CD4-positive, CD25-positive, alpha-beta regulatory T cell (primary cell): ENCODE data around the gene MRPL41. TPM values are rescaled to one million over a fixed set of nuclear protein-coding genes. Genes with fewer than 3 reads are reported as not detected.
A peak's percentile ranks its signal among the peaks of the same experiment; 100 is the strongest.
"Not testable (repeated sequence)": the region's sequence is repeated elsewhere in the genome, so short reads cannot be mapped to it uniquely, and the experiment has no call there.

ENCODE experiments used
- ATAC-seq, 2 donors: fragments of 150-1000 bp; cut with Tn5 transposase; one replicate each; pipeline ENCODE4 v1.10.0; 2021; ENCODE audit warnings: low read depth in 2 of 2, moderate number of reproducible peaks in 2 of 2, moderate library complexity in 1 of 2
- DNase-seq, 3 donors: peaks; one replicate each; pipeline versions ENCODE4 v3.0.0 to v3.0.0-alpha.2; 2012 to 2022; ENCODE audit warnings: mixed read lengths in 1 of 3
- H3K27ac ChIP-seq: one replicate; pipeline ENCODE4 v1.7.0; 2013; ENCODE audit warnings: mild to moderate bottlenecking, low read length; ENCODE audit not compliant: insufficient read depth, poor library complexity, severe bottlenecking
- H3K27me3 ChIP-seq: one replicate; pipeline ENCODE4 v1.7.0; 2013; ENCODE audit warnings: low read length; ENCODE audit not compliant: control insufficient read depth, insufficient read depth
- H3K36me3 ChIP-seq: one replicate; pipeline ENCODE4 v1.7.0; 2013; ENCODE audit warnings: mild to moderate bottlenecking, low read length, moderate library complexity; ENCODE audit not compliant: control insufficient read depth, insufficient read depth
- H3K4me1 ChIP-seq: 2 replicates; pipeline ENCODE4 v1.7.0; 2013; ENCODE audit warnings: mild to moderate bottlenecking, low read length; ENCODE audit not compliant: insufficient read depth, control insufficient read depth, poor library complexity, severe bottlenecking
- H3K4me3 ChIP-seq: one replicate; pipeline ENCODE4 v1.7.0; 2013; ENCODE audit warnings: low read depth, mild to moderate bottlenecking, low read length, moderate library complexity
- H3K9me3 ChIP-seq, 2 experiments: 1 replicate in 1 of 2; 2 replicates in 1 of 2; pipeline ENCODE4 v1.7.0; 2013; ENCODE audit warnings: low read length in 2 of 2, mild to moderate bottlenecking in 1 of 2, moderate library complexity in 1 of 2; ENCODE audit not compliant: control insufficient read depth in 2 of 2
- H3K27ac Mint-ChIP-seq, 3 donors: one replicate each; pipeline ENCODE4 v1.8.0; 2020 to 2022; ENCODE audit warnings: mild to moderate bottlenecking in 3 of 3, mixed read lengths in 3 of 3, moderate library complexity in 2 of 3
- H3K27me3 Mint-ChIP-seq: one replicate; pipeline ENCODE4 v1.8.0; 2022; ENCODE audit warnings: mild to moderate bottlenecking, mixed read lengths
- H3K36me3 Mint-ChIP-seq: one replicate; pipeline ENCODE4 v1.8.0; 2020; ENCODE audit warnings: mixed read lengths
- H3K4me1 Mint-ChIP-seq, 4 donors: one replicate each; pipeline ENCODE4 v1.8.0; 2020 to 2022; ENCODE audit warnings: mixed read lengths in 4 of 4, mild to moderate bottlenecking in 1 of 4
- H3K4me3 Mint-ChIP-seq, 4 donors: one replicate each; pipeline ENCODE4 v1.8.0; 2020 to 2022; ENCODE audit warnings: mild to moderate bottlenecking in 4 of 4, mixed read lengths in 4 of 4, moderate library complexity in 3 of 4
- H3K9me3 Mint-ChIP-seq, 7 donors: one replicate each; pipeline ENCODE4 v1.8.0; 2020 to 2022; ENCODE audit warnings: mixed read lengths in 7 of 7, mild to moderate bottlenecking in 3 of 7, moderate library complexity in 2 of 7
- polyA plus RNA-seq, 4 donors: library from polyadenylated mRNA; unstranded; fragments of 300-500 nt; fragmentation: Illumina TruSeq; gene quantifications; one replicate each; pipeline ENCODE4 v1.2.3, GENCODE V29; 2021
- total RNA-seq: library from RNA; stranded (reverse); gene quantifications from one replicate; pipeline ENCODE4 v1.2.3, GENCODE V29; 2022

Gene MRPL41
- total and polyA plus RNA-seq, 5 donors from 2014 or later: 38.1 to 64.3 (median 44.2) TPM

GRCh38 chr9:137564134-137564533 lies 12.5 kb downstream of the MRPL41 start:
- DNase-seq: no peak
- Histone ChIP-seq H3K27ac (no peak overlapping the region), H3K4me3 (no peak overlapping the region), H3K9me3 (no peaks in the 10 kb centered on the region), H3K4me1 (no peaks in the 10 kb centered on the region), H3K36me3 (peaks cover 25% of the 10 kb centered on the region), H3K27me3 (no peaks in the 10 kb centered on the region)
- Mint-ChIP-seq H3K9me3 (no peaks in the 10 kb centered on the region), H3K36me3 (peaks cover 20% of the 10 kb centered on the region), H3K27me3 (no peaks in the 10 kb centered on the region), H3K4me1 (peaks cover 0 to 7% (median 3%) of the 10 kb centered on the region in 4 donors), H3K4me3 (no peak overlapping the region), H3K27ac (peak overlapping the region in 1 of 3 donors; percentile 76)
- no peak for ATAC-seq

- Histone ChIP-seq H3K9me3 (no peaks in the 10 kb centered on the region), H3K36me3 (peaks cover 23% of the 10 kb centered on the region), H3K4me3 (no peak overlapping the region), H3K4me1 (no peaks in the 10 kb centered on the region), H3K27me3 (no peaks in the 10 kb centered on the region), H3K27ac (no peak overlapping the region)
- no peak overlapping the region for H3K4me3 Mint-ChIP-seq
- H3K27ac Mint-ChIP-seq: no peak overlapping the region
- H3K36me3 Mint-ChIP-seq: peaks cover 15% of the 10 kb centered on the region
- H3K9me3 Mint-ChIP-seq: no peaks in the 10 kb centered on the region
- ATAC-seq (peak in 1 of 2 donors; percentile 34), DNase-seq (no peak)
- peaks cover 0 to 7% (median under 1%) of the 10 kb centered on the region in 4 donors for H3K4me1 Mint-ChIP-seq
- no peaks in the 10 kb centered on the region for H3K27me3 Mint-ChIP-seq
Measured at GRCh38 chr9:137564817-137565411, 13.2 kb downstream of the MRPL41 start.

DNA sequence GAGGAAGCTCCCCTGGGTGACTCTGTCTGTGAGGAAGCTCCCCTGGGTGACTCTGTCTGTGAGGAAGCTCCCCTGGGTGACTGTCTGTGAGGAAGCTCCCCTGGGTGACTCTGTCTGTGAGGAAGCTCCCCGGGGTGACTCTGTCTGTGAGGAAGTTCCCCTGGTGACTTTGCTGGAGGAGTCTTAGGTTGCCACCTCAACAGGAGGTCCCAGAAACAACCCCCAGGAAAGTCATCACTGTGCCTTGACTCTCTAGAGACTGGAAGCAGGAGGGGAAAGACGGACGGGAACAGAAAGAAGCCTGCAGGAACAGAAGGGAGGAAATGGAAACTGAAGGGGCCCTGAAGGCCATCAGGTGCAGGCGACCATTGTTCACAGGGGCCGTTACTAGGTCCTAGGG lies 16.8 kb downstream of the MRPL41 start:
- H3K27me3 ChIP-seq, H3K9me3 Mint-ChIP-seq, H3K4me1 ChIP-seq, H3K4me3 Mint-ChIP-seq, H3K27ac ChIP-seq, H3K27me3 Mint-ChIP-seq, H3K4me3 ChIP-seq, DNase-seq, H3K9me3 ChIP-seq, ATAC-seq: not testable (repeated sequence)
- Mint-ChIP-seq H3K27ac (peak overlapping the region in 1 of 3 donors; percentile 20), H3K4me1 (peaks cover 0 to 11% (median 4%) of the 10 kb centered on the region in 4 donors), H3K36me3 (peaks cover 20% of the 10 kb centered on the region)
- H3K36me3 ChIP-seq: peaks cover 31% of the 10 kb centered on the region

DNA sequence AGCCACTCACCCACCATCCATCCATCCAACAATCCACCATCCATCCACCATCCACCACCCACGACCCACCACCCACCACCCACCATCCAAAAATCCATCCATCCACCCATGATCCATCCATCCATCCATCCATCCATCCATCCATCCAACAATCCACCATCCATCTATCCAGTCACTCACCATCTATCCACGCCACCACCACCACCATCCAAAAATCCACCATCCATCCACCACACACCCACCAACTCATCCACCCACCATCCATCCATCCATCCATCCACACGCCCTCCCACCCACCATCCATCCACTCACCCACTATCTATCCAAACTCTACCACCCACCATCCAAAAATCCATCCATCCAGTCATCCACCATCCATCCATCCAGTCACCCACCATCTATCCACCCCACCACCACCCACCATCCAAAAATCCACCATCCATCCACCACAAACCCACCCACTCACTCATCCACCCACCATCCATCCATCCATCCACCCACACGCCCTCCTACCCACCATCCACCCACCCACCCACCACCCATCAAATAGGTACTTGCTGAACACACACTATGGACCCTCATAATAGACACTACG lies 18.0 kb downstream of the MRPL41 start:
- no peaks in the 10 kb centered on the region for H3K9me3 Mint-ChIP-seq
- peaks cover 0 to 11% (median 5%) of the 10 kb centered on the region in 4 donors for H3K4me1 Mint-ChIP-seq
- peak overlapping the region in 2 of 3 donors; percentile 69 to 89 for H3K27ac Mint-ChIP-seq
- H3K27ac ChIP-seq: no peak overlapping the region
- DNase-seq: no peak
- H3K9me3 ChIP-seq: no peaks in the 10 kb centered on the region
- no peaks in the 10 kb centered on the region for H3K4me1 ChIP-seq
- no peak for ATAC-seq
- H3K36me3 ChIP-seq: peaks cover 28% of the 10 kb centered on the region
- no peak overlapping the region for H3K4me3 Mint-ChIP-seq
- peaks cover 13% of the 10 kb centered on the region for H3K36me3 Mint-ChIP-seq
- H3K4me3 ChIP-seq: no peak overlapping the region
- no peaks in the 10 kb centered on the region for H3K27me3 Mint-ChIP-seq
- H3K27me3 ChIP-seq: no peaks in the 10 kb centered on the region

- Mint-ChIP-seq H3K4me3 (no peak overlapping the region), H3K4me1 (peaks cover 0 to 18% (median 12%) of the 10 kb centered on the region in 4 donors), H3K27ac (peak overlapping the region; percentile 9 to 89 (median 86)), H3K9me3 (no peaks in the 10 kb centered on the region), H3K36me3 (peaks cover 21% of the 10 kb centered on the region), H3K27me3 (no peaks in the 10 kb centered on the region)
- H3K4me3 ChIP-seq: no peak overlapping the region
- no peaks in the 10 kb centered on the region for H3K9me3 ChIP-seq
- peaks cover 36% of the 10 kb centered on the region for H3K36me3 ChIP-seq
- no peak for DNase-seq
- no peaks in the 10 kb centered on the region for H3K4me1 ChIP-seq
- no peak for ATAC-seq
- no peaks in the 10 kb centered on the region for H3K27me3 ChIP-seq
- H3K27ac ChIP-seq: no peak overlapping the region
Measured at GRCh38 chr9:137570566-137570965, 18.9 kb downstream of the MRPL41 start.

DNA sequence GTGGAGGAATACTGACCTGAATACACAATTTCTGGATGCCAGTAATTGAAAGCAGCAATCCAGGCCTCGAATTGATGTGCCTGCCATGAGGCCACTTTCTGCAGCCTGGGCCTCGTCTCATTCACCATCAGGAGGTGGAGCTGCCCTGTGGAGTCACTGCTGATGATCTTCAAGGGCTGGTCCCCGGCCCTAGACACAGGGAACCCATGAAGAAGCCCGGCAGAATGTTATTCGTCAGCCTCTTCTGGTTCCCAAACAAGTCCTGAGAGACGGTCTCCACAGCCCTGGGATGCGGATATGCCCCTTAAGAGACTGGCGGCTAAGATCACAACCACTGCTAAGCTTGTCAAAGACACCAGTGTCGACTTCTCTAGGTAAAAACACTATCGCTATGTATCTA lies 22.5 kb downstream of the MRPL41 start:
- Histone ChIP-seq H3K4me1 (peaks cover 30% of the 10 kb centered on the region), H3K36me3 (peaks cover 38% of the 10 kb centered on the region), H3K27me3 (no peaks in the 10 kb centered on the region), H3K4me3 (no peak overlapping the region), H3K27ac (no peak overlapping the region), H3K9me3 (no peaks in the 10 kb centered on the region)
- Mint-ChIP-seq H3K36me3 (peaks cover 29% of the 10 kb centered on the region), H3K4me1 (peaks cover 0 to 45% (median 31%) of the 10 kb centered on the region in 4 donors), H3K4me3 (no peak overlapping the region), H3K27ac (no peak overlapping the region), H3K27me3 (no peaks in the 10 kb centered on the region), H3K9me3 (no peaks in the 10 kb centered on the region)
- DNase-seq (no peak), ATAC-seq (no peak)

GRCh38 chr9:137575364-137575715 lies 23.7 kb downstream of the MRPL41 start:
- H3K4me1 Mint-ChIP-seq: peaks cover 0 to 45% (median 30%) of the 10 kb centered on the region in 4 donors

More at GRCh38 chr9:137575364-137575715, 23.7 kb downstream of the MRPL41 start:
- no peak overlapping the region for H3K27ac ChIP-seq
- no peak overlapping the region for H3K4me3 ChIP-seq
- H3K27me3 ChIP-seq: no peaks in the 10 kb centered on the region
- no peaks in the 10 kb centered on the region for H3K9me3 ChIP-seq
- no peak for ATAC-seq
- H3K36me3 ChIP-seq: peaks cover 38% of the 10 kb centered on the region
- peak overlapping the region in 2 of 3 donors; percentile 15 to 75 for H3K27ac Mint-ChIP-seq
- no peaks in the 10 kb centered on the region for H3K27me3 Mint-ChIP-seq
- H3K4me3 Mint-ChIP-seq: peak overlapping the region in 1 of 4 donors; percentile 84
- no peak for DNase-seq
- H3K9me3 Mint-ChIP-seq: no peaks in the 10 kb centered on the region
- peaks cover 33% of the 10 kb centered on the region for H3K4me1 ChIP-seq
- H3K36me3 Mint-ChIP-seq: peaks cover 28% of the 10 kb centered on the region
